Measurements from ENCODE around the gene ANKS1B.

The ANKS1B gene

GRCh38 chr12:98752726-98753125 lies 1232.0 kb downstream of the ANKS1B start:
- no peak for TF ChIP-seq CTCF (IDR thresholded peaks at IDR 0.05; ENCODE audit: control insufficient read depth, extremely low read depth, insufficient read depth)
- H3K4me3 ChIP-seq (ENCODE audit: low read depth, low read length) = no peak overlapping the region
- DNase-seq (ENCODE audit: low read depth) = no peak

- no peak for TF ChIP-seq CTCF (IDR thresholded peaks at IDR 0.05; ENCODE audit: control insufficient read depth, extremely low read depth, insufficient read depth)
- H3K4me3 ChIP-seq (ENCODE audit: low read depth, low read length) = no peak overlapping the region
- DNase-seq (ENCODE audit: low read depth) = no peak
Measured at GRCh38 chr12:98751580-98752115, 1233.1 kb downstream of the ANKS1B start.

GRCh38 chr12:98750511-98750910 lies 1234.2 kb downstream of the ANKS1B start:
- no peak for TF ChIP-seq CTCF (IDR thresholded peaks at IDR 0.05; ENCODE audit: control insufficient read depth, extremely low read depth, insufficient read depth)
- no peak for DNase-seq (ENCODE audit: low read depth)

GRCh38 chr12:98748463-98748862 lies 1236.3 kb downstream of the ANKS1B start:
- DNase-seq (ENCODE audit: low read depth) = no peak
- no peak for TF ChIP-seq CTCF (IDR thresholded peaks at IDR 0.05; ENCODE audit: control insufficient read depth, extremely low read depth, insufficient read depth)

More at GRCh38 chr12:98750511-98750910, 1234.2 kb downstream of the ANKS1B start:
- no peak overlapping the region for H3K4me3 ChIP-seq (ENCODE audit: low read depth, low read length)

GRCh38 chr12:98745578-98746391 lies 1239.0 kb downstream of the ANKS1B start:
- H3K4me3 ChIP-seq (ENCODE audit: low read depth, low read length) = no peak overlapping the region
- TF ChIP-seq CTCF (IDR thresholded peaks at IDR 0.05; ENCODE audit: control insufficient read depth, extremely low read depth, insufficient read depth) = no peak
- DNase-seq (ENCODE audit: low read depth) = no peak

More at GRCh38 chr12:98748463-98748862, 1236.3 kb downstream of the ANKS1B start:
- no peak overlapping the region for H3K4me3 ChIP-seq (ENCODE audit: low read depth, low read length)

- no peak overlapping the region for H3K4me3 ChIP-seq (ENCODE audit: low read depth, low read length)
- TF ChIP-seq CTCF (IDR thresholded peaks at IDR 0.05; ENCODE audit: control insufficient read depth, extremely low read depth, insufficient read depth) = no peak
- no peak for DNase-seq (ENCODE audit: low read depth)
Measured at GRCh38 chr12:98744680-98745079, 1240.1 kb downstream of the ANKS1B start.
